Right hindlimb (tissue), 1 donor: Measurements from ENCODE around the gene KCNJ18.
"Not testable (repeated sequence)": the region's sequence is repeated elsewhere in the genome, so short reads cannot be mapped to it uniquely, and the experiment has no call there.

Experiments
- DNase-seq: peaks from one replicate; pipeline ENCODE4 v3.0.0-alpha.2; 2018

KCNJ18 gene

GRCh38 chr17:21737015-21737580 is 44.8 kb downstream of the KCNJ18 start:
- DNase-seq: not testable (repeated sequence)

- not testable (repeated sequence) for DNase-seq
These were observed 45.9 kb downstream of the KCNJ18 start for GRCh38 chr17:21738241-21738640.

GRCh38 chr17:21738877-21739474 is 46.7 kb downstream of the KCNJ18 start:
- not testable (repeated sequence) for DNase-seq

GRCh38 chr17:21739485-21739884 is 47.2 kb downstream of the KCNJ18 start:
- not testable (repeated sequence) for DNase-seq

GRCh38 chr17:21740836-21741235 is 48.5 kb downstream of the KCNJ18 start:
- DNase-seq: not testable (repeated sequence)

GRCh38 chr17:21741520-21741919 is 49.2 kb downstream of the KCNJ18 start:
- not testable (repeated sequence) for DNase-seq

GRCh38 chr17:21742326-21742725 is 50.0 kb downstream of the KCNJ18 start:
- DNase-seq: no peak

- DNase-seq: not testable (repeated sequence)
These were observed 51.8 kb downstream of the KCNJ18 start for GRCh38 chr17:21744151-21744550.

- DNase-seq: not testable (repeated sequence)
These were observed 52.3 kb downstream of the KCNJ18 start for GRCh38 chr17:21744621-21745020.

- not testable (repeated sequence) for DNase-seq
These were observed 53.2 kb downstream of the KCNJ18 start for GRCh38 chr17:21745385-21746054.

- DNase-seq: not testable (repeated sequence)
These were observed 54.1 kb downstream of the KCNJ18 start for GRCh38 chr17:21746415-21746814.

- not testable (repeated sequence) for DNase-seq
These were observed 55.0 kb downstream of the KCNJ18 start for GRCh38 chr17:21747195-21747915.

GRCh38 chr17:21748686-21749085 is 56.4 kb downstream of the KCNJ18 start:
- not testable (repeated sequence) for DNase-seq

- DNase-seq: not testable (repeated sequence)
These were observed 57.6 kb downstream of the KCNJ18 start for GRCh38 chr17:21749696-21750531.

- not testable (repeated sequence) for DNase-seq
These were observed 58.8 kb downstream of the KCNJ18 start for GRCh38 chr17:21751111-21751510.
